ACHN (cell line): ENCODE results near the gene ASGR1.
"Not testable (repeated sequence)": the region's sequence is repeated elsewhere in the genome, so short reads cannot be mapped to it uniquely, and the experiment has no call there.

Experiments used
- DNase-seq: peaks from one replicate; pipeline ENCODE4 v3.0.0-alpha.2; 2015
- in situ Hi-C: cut with HindIII; loops from 2 replicates; pipeline ENCODE4 v1.10.0; 2017; ENCODE audit warnings: low sequenced_read_pairs, low pct_ligation_motif_present, low pct_unique_long_range_greater_than_20kb

ASGR1 gene

GRCh38 chr17:7133916-7134315 lies 45.3 kb downstream of the ASGR1 start:
- no peak for DNase-seq
- in situ Hi-C loops, result no loop called here

DNA sequence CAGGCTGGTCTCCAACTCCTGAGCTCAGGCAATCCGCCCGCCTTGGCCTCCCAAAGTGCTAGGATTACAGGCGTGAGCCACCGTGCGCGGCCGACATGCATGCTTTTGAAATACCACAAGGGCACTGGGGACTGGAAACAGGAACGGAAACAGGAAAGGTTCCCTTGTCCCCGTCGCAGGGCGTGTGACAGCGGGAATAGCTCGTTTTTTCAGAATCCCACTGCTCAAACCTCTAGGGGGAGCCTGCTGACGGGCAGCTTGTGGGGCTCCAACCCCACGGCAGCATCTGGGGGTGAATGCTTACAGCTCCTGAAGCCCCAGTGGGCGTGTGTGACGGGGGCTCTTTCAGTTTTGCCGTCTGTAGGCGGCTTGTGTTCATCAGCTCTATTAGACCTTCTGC lies 45.7 kb downstream of the ASGR1 start:
- in situ Hi-C loops, result no loop called here
- DNase-seq, result no peak

DNA sequence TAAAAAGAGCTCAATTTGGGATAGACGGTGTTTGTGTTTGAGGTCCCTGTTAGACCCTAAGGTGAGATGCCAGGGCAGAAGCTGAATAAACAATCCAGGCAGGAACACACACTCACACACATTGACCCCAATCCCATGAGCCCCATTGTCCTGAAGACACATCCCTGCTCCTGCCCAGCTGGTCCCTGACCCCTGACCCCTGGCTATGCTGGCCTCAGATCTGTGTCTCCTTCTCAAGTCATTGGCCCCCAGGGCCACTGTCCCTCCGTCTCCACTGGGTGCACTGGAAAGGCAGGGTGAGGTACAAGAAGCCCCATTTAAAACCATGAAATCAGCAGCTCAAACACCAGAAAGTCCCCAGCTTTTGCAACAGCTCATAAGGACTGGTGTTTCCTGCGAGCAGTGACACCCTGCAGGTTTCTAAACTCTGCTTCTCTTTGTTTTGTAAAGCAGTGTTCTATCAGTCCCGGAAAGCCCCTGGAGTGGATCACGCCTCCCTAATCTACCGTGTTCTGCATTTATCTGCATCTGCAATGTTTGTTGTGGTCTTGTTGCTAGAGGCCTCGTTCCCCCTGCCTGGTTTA lies 46.6 kb downstream of the ASGR1 start:
- in situ Hi-C loops, result no loop called here
- DNase-seq, result no peak

DNA sequence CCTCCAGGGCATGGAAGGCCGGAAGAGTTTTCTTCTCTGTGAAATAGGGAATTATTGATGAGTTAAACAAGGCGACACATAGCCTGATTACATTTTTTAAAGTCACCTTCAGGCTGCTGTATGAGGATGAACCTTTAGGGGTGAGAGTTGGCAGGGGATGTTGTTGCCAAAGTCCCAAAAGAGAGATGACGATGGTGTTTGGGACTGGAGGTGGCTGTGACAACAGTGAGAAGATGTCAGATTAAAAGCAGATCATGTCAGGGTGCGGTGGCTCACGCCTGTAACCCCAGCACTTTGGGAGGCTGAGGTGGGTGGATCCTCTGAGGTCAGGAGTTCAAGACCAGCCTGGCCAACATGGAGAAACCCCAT lies 47.8 kb downstream of the ASGR1 start:
- in situ Hi-C loops, result no loop called here

DNA sequence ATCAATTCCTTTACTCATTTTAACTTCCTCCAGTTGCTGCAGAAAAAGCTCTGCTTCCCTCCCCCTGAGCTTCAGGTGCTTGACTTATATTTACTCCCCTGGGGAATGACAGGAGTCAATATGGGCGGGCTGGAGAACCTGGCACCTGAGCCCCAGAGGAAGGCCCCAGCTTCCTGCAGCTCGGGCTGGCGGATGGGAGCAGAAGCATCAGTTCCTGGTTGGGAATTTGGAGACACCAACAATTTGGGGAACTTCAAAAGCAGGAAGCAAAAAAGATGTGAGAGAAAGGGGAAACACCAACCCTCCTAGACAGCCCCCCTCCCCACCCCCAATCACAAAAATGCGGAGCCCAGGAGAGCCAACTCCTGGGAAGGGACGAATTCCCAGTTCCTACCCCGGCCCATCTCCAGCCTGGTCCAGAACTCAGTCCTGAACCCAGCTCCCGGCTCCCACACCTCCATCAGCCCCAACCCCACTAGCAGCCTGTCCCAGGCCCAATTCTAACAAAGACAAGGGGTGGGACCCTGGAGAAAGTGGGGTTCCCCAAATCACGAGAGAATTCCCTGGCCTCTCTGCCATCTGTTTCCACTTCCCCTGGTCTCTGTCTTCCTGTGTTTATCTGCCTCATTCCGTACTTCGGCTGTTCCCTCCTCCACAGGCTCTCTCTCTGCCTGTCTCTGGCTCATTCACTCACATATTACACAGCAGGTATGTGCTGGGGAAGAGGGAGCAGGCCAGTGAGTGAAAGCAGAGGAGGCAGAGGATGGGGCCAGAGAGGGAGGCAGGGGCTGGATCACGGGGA lies 48.3 kb downstream of the ASGR1 start:
- in situ Hi-C loops, result no loop called here
- DNase-seq, result no peak

More for the DNA sequence above, 47.8 kb downstream of the ASGR1 start:
- no peak for DNase-seq

- no peak for DNase-seq
- in situ Hi-C loops, result no loop called here
Measured at GRCh38 chr17:7129311-7129710, 49.9 kb downstream of the ASGR1 start.

DNA sequence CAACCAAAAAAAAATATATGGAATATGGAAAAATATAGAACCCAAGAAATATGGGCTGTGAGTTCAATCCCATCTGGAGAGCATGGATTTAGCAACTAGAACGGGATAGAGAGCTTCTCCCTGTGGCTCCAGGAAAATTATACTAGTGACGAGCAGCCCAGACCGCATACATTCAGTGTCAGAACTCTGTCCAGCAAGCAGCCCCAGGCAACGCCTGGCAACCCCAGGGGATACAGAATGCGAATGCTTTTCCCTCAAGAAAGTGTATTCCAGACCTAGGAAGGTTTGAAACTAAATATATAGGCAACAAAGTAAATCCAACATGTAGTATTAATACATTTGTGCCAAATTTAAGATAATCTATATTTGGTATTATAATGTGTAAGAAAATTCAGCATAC lies 51.0 kb downstream of the ASGR1 start:
- DNase-seq, result no peak
- in situ Hi-C loops, result no loop called here

- DNase-seq, in situ Hi-C loops: not testable (repeated sequence)
Measured at GRCh38 chr17:7127501-7127900, 51.7 kb downstream of the ASGR1 start.

- DNase-seq, in situ Hi-C loops: not testable (repeated sequence)
Measured at GRCh38 chr17:7126386-7126785, 52.8 kb downstream of the ASGR1 start.

- DNase-seq, result no peak
- in situ Hi-C loops, result no loop called here
Measured at GRCh38 chr17:7124923-7125322, 54.2 kb downstream of the ASGR1 start.

DNA sequence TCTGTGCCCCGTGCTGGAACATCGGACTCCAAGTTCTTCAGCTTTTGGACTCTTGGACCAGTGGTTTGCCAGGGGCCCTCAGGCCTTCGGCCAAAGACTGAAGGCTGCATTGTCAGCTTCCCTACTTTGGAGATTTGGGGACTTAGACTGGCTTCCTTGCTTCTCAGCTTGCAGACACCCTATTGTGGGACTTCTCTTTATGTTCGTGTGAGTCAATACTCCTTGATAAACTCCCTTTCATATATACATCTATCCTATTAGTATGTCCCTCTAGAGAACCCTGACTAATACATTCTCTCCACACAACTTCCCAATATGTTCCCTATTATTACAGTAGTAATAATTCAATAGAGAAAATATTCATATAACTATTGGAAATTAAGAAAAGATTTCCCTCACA lies 55.3 kb downstream of the ASGR1 start:
- in situ Hi-C loops, result no loop called here

More for the DNA sequence above, 55.3 kb downstream of the ASGR1 start:
- no peak for DNase-seq
